Thoracic aorta (tissue), 2 donors: Measurements from ENCODE around the gene TAF12. TPM values are rescaled to one million over a fixed set of nuclear protein-coding genes. Genes with fewer than 3 reads are reported as not detected.
"Not testable (repeated sequence)": the region's sequence is repeated elsewhere in the genome, so short reads cannot be mapped to it uniquely, and the experiment has no call there.

Experiments used
- ATAC-seq: fragments of 150-250 bp; one replicate; pipeline ENCODE4 v1.8.0; 2017; ENCODE audit warnings: low read depth; ENCODE audit not compliant: insufficient number of reproducible peaks, low FRiP score
- DNase-seq: peaks from one replicate; pipeline ENCODE4 v3.0.0-alpha.2; 2020; ENCODE audit warnings: low spot score
- H3K27ac ChIP-seq, 2 donors: fragments of 200-600 bp; sonication (generic); 1 replicate in 1 of 2; 2 replicates in 1 of 2; pipeline ENCODE4 v1.5.1; 2016; ENCODE audit warnings: mild to moderate bottlenecking in 2 of 2, moderate library complexity in 2 of 2
- H3K27me3 ChIP-seq: fragments of 200-600 bp; sonication (generic); replicated peaks from 2 replicates; pipeline ENCODE4 v1.6.0; 2016; ENCODE audit warnings: mild to moderate bottlenecking; ENCODE audit not compliant: insufficient read depth
- H3K36me3 ChIP-seq: fragments of 200-600 bp; sonication (generic); one replicate; pipeline ENCODE4 v1.5.1; 2016
- H3K4me1 ChIP-seq, 2 donors: fragments of 200-600 bp; sonication (generic); 1 replicate in 1 of 2; 2 replicates in 1 of 2; pipeline versions ENCODE4 v1.5.1 to v1.6.0; 2016; ENCODE audit warnings: low read depth in 2 of 2, mild to moderate bottlenecking in 1 of 2; ENCODE audit not compliant: control insufficient read depth in 1 of 2
- H3K4me3 ChIP-seq: fragments of 200-600 bp; sonication (generic); 2 replicates; pipeline ENCODE4 v1.5.1; 2016; ENCODE audit warnings: mild to moderate bottlenecking
- H3K9me3 ChIP-seq: fragments of 200-600 bp; sonication (generic); 2 replicates; pipeline ENCODE4 v1.5.1; 2016
- CTCF ChIP-seq: fragments of 200-600 bp; sonication (generic); IDR thresholded peaks from one replicate; pipeline ENCODE4 v1.5.1; 2019; ENCODE audit warnings: antibody characterized with exemption
- total RNA-seq, 2 donors: library from RNA; depleted of rRNA; stranded (reverse); fragments of >200 nt; gene quantifications; one replicate each; pipeline versions ENCODE4 v1.1.0 to v1.2.3, GENCODE V29; 2016

The TAF12 gene
- total RNA-seq, 2 donors from 2014 or later = 11.7 to 17.2 TPM

GRCh38 chr1:28577738-28578536 is 64.9 kb downstream of the TAF12 start:
- no peak for TF ChIP-seq CTCF
- DNase-seq (no peak), ATAC-seq (no peak)
- Histone ChIP-seq H3K36me3 (peaks cover 21% of the 10 kb centered on the region), H3K4me3 (no peak overlapping the region), H3K4me1 (peaks cover 13 to 24% of the 10 kb centered on the region in 2 donors), H3K27ac (no peak overlapping the region), H3K9me3 (no peaks in the 10 kb centered on the region), H3K27me3 (no peaks in the 10 kb centered on the region)

GRCh38 chr1:28577052-28577678 is 65.7 kb downstream of the TAF12 start:
- Histone ChIP-seq H3K27me3 (no peaks in the 10 kb centered on the region), H3K4me3 (no peak overlapping the region), H3K4me1 (peaks cover 6 to 17% of the 10 kb centered on the region in 2 donors), H3K36me3 (peaks cover 21% of the 10 kb centered on the region), H3K9me3 (no peaks in the 10 kb centered on the region), H3K27ac (no peak overlapping the region)
- TF ChIP-seq CTCF = no peak
- no peak for DNase-seq
- ATAC-seq = no peak

GRCh38 chr1:28573564-28573963 is 69.3 kb downstream of the TAF12 start:
- no peak overlapping the region for H3K4me3 ChIP-seq
- H3K9me3 ChIP-seq = no peaks in the 10 kb centered on the region
- no peaks in the 10 kb centered on the region for H3K27me3 ChIP-seq
- DNase-seq = no peak
- H3K36me3 ChIP-seq = peaks cover 38% of the 10 kb centered on the region
- H3K27ac ChIP-seq = no peak overlapping the region
- H3K4me1 ChIP-seq = no peaks in the 10 kb centered on the region
- no peak for TF ChIP-seq CTCF
- no peak for ATAC-seq

GRCh38 chr1:28572891-28573290 is 70.0 kb downstream of the TAF12 start:
- H3K36me3 ChIP-seq = peaks cover 39% of the 10 kb centered on the region
- not testable (repeated sequence) for H3K4me3 ChIP-seq, H3K9me3 ChIP-seq, H3K4me1 ChIP-seq, H3K27me3 ChIP-seq, DNase-seq, H3K27ac ChIP-seq, ATAC-seq

GRCh38 chr1:28571911-28572310 is 71.0 kb downstream of the TAF12 start:
- Histone ChIP-seq H3K4me3 (no peak overlapping the region), H3K36me3 (peaks cover 46% of the 10 kb centered on the region), H3K27ac (no peak overlapping the region), H3K9me3 (no peaks in the 10 kb centered on the region), H3K4me1 (no peaks in the 10 kb centered on the region), H3K27me3 (no peaks in the 10 kb centered on the region)
- no peak for TF ChIP-seq CTCF
- DNase-seq (no peak), ATAC-seq (no peak)
